Common myeloid progenitor, CD34-positive (primary cell): Measurements from ENCODE around the gene SLC25A22. TPM values are rescaled to one million over a fixed set of nuclear protein-coding genes. Genes with fewer than 3 reads are reported as not detected.

Experiments used
- CTCF ChIA-PET: fragments of 350-600 bp; sonication (Branson Sonifier 250); formaldehyde crosslinking; loops from one replicate; lab custom pipeline; 2021; ENCODE audit warnings: antibody characterized with exemption; lab: Charles Lee
- POLR2A ChIA-PET: fragments of 350-600 bp; sonication (Branson Sonifier 250); formaldehyde crosslinking; loops from one replicate; lab custom pipeline; 2021; ENCODE audit warnings: antibody characterized with exemption; lab: Charles Lee
- DNase-seq, 3 donors: peaks; one replicate each; pipeline versions ENCODE4 v3.0.0 to v3.0.0-alpha.2; 2013
- H3K27ac ChIP-seq, 2 experiments: 1 replicate in 1 of 2; 2 replicates in 1 of 2; pipeline ENCODE4 v1.7.0; 2013; ENCODE audit warnings: inconsistent platforms in 2 of 2, low read length in 2 of 2, mild to moderate bottlenecking in 2 of 2, low read depth in 1 of 2, moderate library complexity in 1 of 2; ENCODE audit not compliant: severe bottlenecking in 2 of 2, insufficient read depth in 1 of 2, poor library complexity in 1 of 2
- H3K27me3 ChIP-seq, 5 experiments: replicated peaks in 2 of 5; 1 replicate in 3 of 5; 2 replicates in 2 of 5; pipeline versions ENCODE4 v1.6.1 to v1.7.0; 2013; ENCODE audit warnings: low read length in 4 of 5, mild to moderate bottlenecking in 2 of 5, moderate library complexity in 2 of 5, inconsistent platforms in 1 of 5; ENCODE audit not compliant: insufficient read depth in 5 of 5, control insufficient read depth in 4 of 5
- H3K36me3 ChIP-seq, 4 experiments: 1 replicate in 2 of 4; 2 replicates in 2 of 4; pipeline versions ENCODE4 v1.6.1 to v1.7.0; 2013; ENCODE audit warnings: low read length in 3 of 4, control low read depth in 1 of 4, mild to moderate bottlenecking in 1 of 4; ENCODE audit not compliant: control insufficient read depth in 4 of 4, insufficient read depth in 4 of 4
- H3K4me1 ChIP-seq, 4 experiments: 1 replicate in 3 of 4; 2 replicates in 1 of 4; pipeline versions ENCODE4 v1.6.1 to v1.7.1; 2013; ENCODE audit warnings: low read length in 3 of 4, mild to moderate bottlenecking in 3 of 4, control low read depth in 1 of 4, inconsistent platforms in 1 of 4, moderate library complexity in 1 of 4; ENCODE audit not compliant: control insufficient read depth in 4 of 4, insufficient read depth in 4 of 4; ENCODE audit errors: control extremely low read depth in 1 of 4
- H3K4me3 ChIP-seq, 7 experiments: 1 replicate in 4 of 7; 2 replicates in 3 of 7; pipeline versions ENCODE4 v1.5.1 to v1.7.0; 2013; ENCODE audit warnings: mild to moderate bottlenecking in 7 of 7, low read length in 6 of 7, moderate library complexity in 6 of 7, inconsistent platforms in 2 of 7, low read depth in 2 of 7, control low read depth in 1 of 7; ENCODE audit not compliant: insufficient read depth in 4 of 7, control insufficient read depth in 1 of 7; ENCODE audit errors: extremely low read depth in 1 of 7
- H3K9me3 ChIP-seq, 5 experiments: 1 replicate in 4 of 5; 2 replicates in 1 of 5; pipeline versions ENCODE4 v1.6.1 to v1.7.1; 2013; ENCODE audit warnings: low read length in 4 of 5, mild to moderate bottlenecking in 2 of 5, inconsistent platforms in 1 of 5, low read depth in 1 of 5, moderate library complexity in 1 of 5; ENCODE audit not compliant: control insufficient read depth in 4 of 5, insufficient read depth in 2 of 5; ENCODE audit errors: control extremely low read depth in 1 of 5
- WGBS: methylation state at CpG from one replicate; pipeline ENCODE4 v1.1.5; 2013; ENCODE audit not compliant: insufficient coverage; 5-methylcytosine and 5-hydroxymethylcytosine counted together
- polyA plus RNA-seq: library from polyadenylated mRNA; unstranded; fragments of 120-200 nt; gene quantifications from one replicate; pipeline ENCODE4 v1.2.1, GENCODE V29; 2013

The SLC25A22 gene
- 9.2 TPM for polyA plus RNA-seq

DNA sequence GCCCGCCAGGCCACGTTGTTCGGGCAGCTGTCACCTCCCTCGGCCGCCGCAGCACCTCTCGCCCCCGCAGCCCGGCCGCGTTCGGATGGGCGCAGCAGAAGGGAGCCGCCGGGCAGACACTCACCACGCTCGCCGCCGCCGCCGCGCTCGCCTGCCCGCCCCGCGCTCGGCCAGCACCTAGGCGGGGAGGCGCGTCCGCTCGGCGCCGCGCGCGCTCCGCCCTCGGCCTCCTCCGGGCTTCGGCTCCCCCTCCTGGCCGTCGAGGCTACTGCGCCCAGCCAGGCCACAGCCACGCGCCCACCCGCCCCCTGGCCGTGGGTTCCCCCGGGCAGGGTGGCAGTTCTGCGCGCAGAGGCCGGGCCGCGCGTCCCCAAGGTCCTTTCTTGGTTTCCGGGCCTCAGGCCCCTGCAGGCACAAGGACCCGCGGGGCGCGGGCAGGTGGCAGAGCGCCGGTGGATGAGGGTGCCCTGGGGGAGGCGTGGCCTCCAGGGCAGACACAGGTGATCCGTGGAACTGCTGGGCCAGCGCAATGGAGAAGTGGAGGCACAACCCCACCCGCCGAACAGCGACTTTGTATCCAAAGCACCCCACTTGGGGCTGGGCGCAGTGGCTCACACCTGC is at the start of gene SLC25A22:
Gene SLC25A22 (minus strand): TSS at position 189 of the 621 bp plus-strand sequence. CDS start 3,275 bp downstream, outside the sequence.
- H3K9me3 ChIP-seq, result no peaks in the 10 kb centered on the region
- H3K27me3 ChIP-seq, result no peaks in the 10 kb centered on the region
- ChIA-PET CTCF (interaction anchor here (1.5 to 1.7 kb wide), 2 partner anchors 7 to 19 kb away, joined by 3 to 6 read pairs; no protein-coding TSS in a partner anchor), POLR2A (no interaction called here)
- H3K36me3 ChIP-seq, result peaks cover 4 to 55% (median 28%) of the 10 kb centered on the region in 4 experiments
- DNase-seq, result peak; percentile 82 to 89 (median 88)
- H3K27ac ChIP-seq, result peak within 1 kb of the TSS; percentile 40 to 79
- peak within 1 kb of the TSS; percentile 59 to 96 (median 86) for H3K4me3 ChIP-seq
- 2% methylated on average over 50 of the region's 69 CpGs for WGBS
- H3K4me1 ChIP-seq, result peaks cover 4 to 34% (median 28%) of the 10 kb centered on the region in 4 experiments

DNA sequence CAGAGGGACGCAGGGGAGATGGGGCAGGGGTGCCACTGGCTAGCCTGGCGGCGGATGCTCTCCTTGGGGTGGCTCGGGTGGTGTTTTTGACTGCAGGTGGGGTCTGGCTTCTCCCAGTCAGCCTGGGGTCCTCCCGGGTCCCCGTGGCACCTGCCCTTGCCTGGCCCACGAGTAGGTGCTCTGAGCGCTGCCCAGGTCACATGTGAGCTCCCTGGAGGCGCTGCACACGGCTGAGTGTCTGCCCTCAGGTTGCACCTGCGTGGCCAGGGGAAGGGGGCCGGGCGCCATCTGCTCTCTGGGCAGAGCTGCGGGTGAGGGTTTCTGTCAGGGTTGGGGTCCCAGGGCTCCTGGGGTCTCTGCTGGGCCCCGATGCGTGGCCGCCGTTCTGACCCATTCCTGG is 49.8 kb upstream of the SLC25A22 start:
- ChIA-PET POLR2A (interaction anchor here (1.6 kb wide), 1 partner anchor 12 kb away, joined by 3 read pairs; no protein-coding TSS in a partner anchor), CTCF (interaction anchor here (0.7 to 5.0 kb wide), 11 partner anchors 9 to 204 kb away, joined by 3 to 32 read pairs (median 5); partner anchors contain the start of gene CD151)
- DNase-seq, result no peak
- peaks cover 0 to 56% (median 54%) of the 10 kb centered on the region in 4 experiments for H3K4me1 ChIP-seq
- 78% methylated on average over 14 of the region's 18 CpGs for WGBS
- H3K27ac ChIP-seq, result no peak overlapping the region
- no peaks in the 10 kb centered on the region for H3K36me3 ChIP-seq
- H3K9me3 ChIP-seq, result no peaks in the 10 kb centered on the region
- peaks cover 0 to 7% (median 0%) of the 10 kb centered on the region in 5 experiments for H3K27me3 ChIP-seq
- no peak overlapping the region for H3K4me3 ChIP-seq

DNA sequence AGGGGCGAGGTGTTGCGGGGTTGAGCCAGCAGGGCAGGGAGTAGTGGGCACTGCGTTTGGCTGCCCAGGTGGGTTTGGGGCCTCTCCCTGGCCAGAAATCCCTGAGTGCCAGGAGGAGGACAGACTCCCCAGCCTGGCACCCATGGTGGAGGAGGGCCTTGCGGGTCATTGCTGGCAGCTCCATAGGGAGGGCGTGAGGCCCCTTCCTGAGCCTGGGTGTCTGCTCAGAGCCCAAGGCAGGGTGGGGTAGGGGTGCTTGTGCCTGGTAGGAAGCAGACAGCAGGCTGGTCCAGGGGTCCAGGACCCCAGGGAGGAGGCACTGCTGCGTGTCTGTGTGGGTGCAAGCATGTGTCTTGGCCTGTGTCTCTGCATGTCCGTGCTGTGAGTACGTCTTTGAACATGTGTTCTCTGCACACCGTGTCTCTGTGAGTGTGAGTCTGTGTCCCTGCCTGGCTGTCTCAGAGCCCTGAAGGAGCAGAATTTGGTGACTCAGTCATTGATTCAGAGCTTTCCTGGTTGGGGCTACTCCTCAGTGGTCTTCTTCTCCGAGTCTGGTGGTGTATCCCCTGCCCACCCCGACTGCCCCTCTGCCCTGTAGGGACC is 48.5 kb upstream of the SLC25A22 start:
- Histone ChIP-seq H3K4me3 (no peak overlapping the region), H3K36me3 (no peaks in the 10 kb centered on the region), H3K27me3 (peaks cover 0 to 7% (median 0%) of the 10 kb centered on the region in 5 experiments), H3K4me1 (peaks cover 0 to 59% (median 57%) of the 10 kb centered on the region in 4 experiments), H3K9me3 (no peaks in the 10 kb centered on the region), H3K27ac (no peak overlapping the region)
- POLR2A ChIA-PET, result interaction anchor here (0.6 to 1.6 kb wide), 2 partner anchors 13 to 61 kb away, joined by 3 to 10 read pairs; no protein-coding TSS in a partner anchor
- CTCF ChIA-PET, result interaction anchor here (0.7 to 5.0 kb wide), 9 partner anchors 9 to 205 kb away, joined by 3 to 32 read pairs (median 4); no protein-coding TSS in a partner anchor
- DNase-seq, result no peak
- WGBS, result 87% methylated on average over 10 of the region's 11 CpGs

DNA sequence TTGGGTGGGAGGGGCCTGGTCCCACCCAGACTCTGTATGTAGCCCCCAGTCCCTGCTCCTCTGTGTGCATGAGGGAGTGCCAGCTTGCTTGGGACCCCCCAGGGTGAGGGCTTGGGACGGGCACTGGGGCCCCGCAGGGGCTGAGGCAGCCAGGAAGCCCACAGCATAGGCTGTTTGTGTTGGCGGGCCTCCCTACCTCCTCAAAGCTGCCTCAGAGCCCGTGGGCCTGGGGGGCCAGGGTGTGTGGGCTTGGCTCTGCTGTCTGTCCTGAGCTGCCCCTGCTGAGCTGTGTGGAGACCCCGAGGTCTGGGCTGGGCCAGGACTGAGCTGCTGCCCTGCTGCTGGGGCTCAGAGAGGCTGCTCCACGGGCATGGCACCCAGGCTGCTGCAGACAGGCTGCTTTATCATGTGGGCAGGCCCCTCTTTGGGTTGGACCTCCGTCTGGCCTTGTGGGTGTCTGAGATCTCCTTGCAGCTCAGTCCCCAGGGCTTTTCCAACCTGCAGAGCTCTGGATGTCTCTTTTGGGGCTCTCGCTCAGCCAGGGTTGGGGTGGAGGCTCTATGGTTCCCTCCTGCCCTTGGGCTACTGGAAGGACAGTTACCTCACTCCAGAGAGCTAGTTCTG is 47.9 kb upstream of the SLC25A22 start:
- no peaks in the 10 kb centered on the region for H3K36me3 ChIP-seq
- peaks cover 0 to 7% (median 0%) of the 10 kb centered on the region in 5 experiments for H3K27me3 ChIP-seq
- ChIA-PET POLR2A (interaction anchor here (0.6 to 0.7 kb wide), 2 partner anchors 62 to 131 kb away, joined by 3 to 10 read pairs; no protein-coding TSS in a partner anchor), CTCF (interaction anchor here (0.7 to 5.0 kb wide), 9 partner anchors 9 to 206 kb away, joined by 3 to 32 read pairs (median 4); no protein-coding TSS in a partner anchor)
- 19% methylated on average over 8 of the region's 8 CpGs for WGBS
- no peaks in the 10 kb centered on the region for H3K9me3 ChIP-seq
- DNase-seq, result no peak
- H3K4me1 ChIP-seq, result peaks cover 0 to 65% (median 62%) of the 10 kb centered on the region in 4 experiments
- H3K4me3 ChIP-seq, result peak overlapping the region in 3 of 7 experiments; percentile 28 to 94 (median 29)
- H3K27ac ChIP-seq, result no peak overlapping the region

- H3K27ac ChIP-seq, result no peak overlapping the region
- peak; percentile 86 to 96 (median 96) for DNase-seq
- CTCF ChIA-PET, result interaction anchor here (0.6 to 5.0 kb wide), 7 partner anchors 11 to 207 kb away, joined by 3 to 32 read pairs (median 8); partner anchors contain the start of gene PNPLA2
- no peaks in the 10 kb centered on the region for H3K9me3 ChIP-seq
- peaks cover 0 to 68% (median 66%) of the 10 kb centered on the region in 4 experiments for H3K4me1 ChIP-seq
- 35% methylated on average over 24 of the region's 31 CpGs for whole genome bisulfite sequencing
- H3K36me3 ChIP-seq, result peaks cover 0 to 8% (median 6%) of the 10 kb centered on the region in 4 experiments
- H3K4me3 ChIP-seq, result peak overlapping the region in 4 of 7 experiments; percentile 46 to 94 (median 68)
- H3K27me3 ChIP-seq, result peaks cover 0 to 6% (median 0%) of the 10 kb centered on the region in 5 experiments
- POLR2A ChIA-PET, result interaction anchor here (0.6 to 0.9 kb wide), 5 partner anchors 10 to 132 kb away, joined by 3 to 6 read pairs (median 3); partner anchors contain the start of gene CD151
These were observed 46.9 kb upstream of the SLC25A22 start for GRCh38 chr11:844693-845644.
